GM06990 (cell line): ENCODE results near the gene OR5L2.

Experiments used
- DNase-seq: peaks from one replicate; pipeline ENCODE4 v3.0.0-alpha.2; 2011; ENCODE audit not compliant: insufficient read length; ENCODE audit errors: extremely low read depth
- H3K27me3 ChIP-seq: replicated peaks from 2 replicates; pipeline ENCODE4 v1.6.0; 2011; ENCODE audit warnings: low read length; ENCODE audit not compliant: control insufficient read depth, insufficient read depth
- H3K36me3 ChIP-seq: 2 replicates; pipeline ENCODE4 v1.5.1; 2011; ENCODE audit warnings: low read length; ENCODE audit not compliant: control insufficient read depth, insufficient read depth
- H3K4me3 ChIP-seq: replicated peaks from 2 replicates; pipeline ENCODE4 v1.5.1; 2011; ENCODE audit warnings: low read depth, mild to moderate bottlenecking, control low read depth, low read length
- TF ChIP-seq, protein P1 (sequence below): IDR thresholded peaks from 2 replicates; pipeline ENCODE4 v1.5.1; 2011; ENCODE audit warnings: low read length, control low read depth, mild to moderate bottlenecking, inconsistent platforms; ENCODE audit not compliant: insufficient read depth, poor library complexity, severe bottlenecking

OR5L2 gene

GRCh38 chr11:55826919-55827318 is at the start of gene OR5L2:
Gene OR5L2 (plus strand): TSS chr11:55827219. CDS start chr11:55827219, 0 bp downstream.
- DNase-seq: no peak
- Histone ChIP-seq H3K27me3 (no peaks in the 10 kb centered on the region), H3K4me3 (no peak within 1 kb of the TSS), H3K36me3 (no peaks in the 10 kb centered on the region)
- TF ChIP-seq, protein P1, sequence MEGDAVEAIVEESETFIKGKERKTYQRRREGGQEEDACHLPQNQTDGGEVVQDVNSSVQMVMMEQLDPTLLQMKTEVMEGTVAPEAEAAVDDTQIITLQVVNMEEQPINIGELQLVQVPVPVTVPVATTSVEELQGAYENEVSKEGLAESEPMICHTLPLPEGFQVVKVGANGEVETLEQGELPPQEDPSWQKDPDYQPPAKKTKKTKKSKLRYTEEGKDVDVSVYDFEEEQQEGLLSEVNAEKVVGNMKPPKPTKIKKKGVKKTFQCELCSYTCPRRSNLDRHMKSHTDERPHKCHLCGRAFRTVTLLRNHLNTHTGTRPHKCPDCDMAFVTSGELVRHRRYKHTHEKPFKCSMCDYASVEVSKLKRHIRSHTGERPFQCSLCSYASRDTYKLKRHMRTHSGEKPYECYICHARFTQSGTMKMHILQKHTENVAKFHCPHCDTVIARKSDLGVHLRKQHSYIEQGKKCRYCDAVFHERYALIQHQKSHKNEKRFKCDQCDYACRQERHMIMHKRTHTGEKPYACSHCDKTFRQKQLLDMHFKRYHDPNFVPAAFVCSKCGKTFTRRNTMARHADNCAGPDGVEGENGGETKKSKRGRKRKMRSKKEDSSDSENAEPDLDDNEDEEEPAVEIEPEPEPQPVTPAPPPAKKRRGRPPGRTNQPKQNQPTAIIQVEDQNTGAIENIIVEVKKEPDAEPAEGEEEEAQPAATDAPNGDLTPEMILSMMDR: no peak

- DNase-seq: no peak
- TF ChIP-seq, protein P1: no peak
- Histone ChIP-seq H3K4me3 (no peak overlapping the region), H3K27me3 (no peaks in the 10 kb centered on the region), H3K36me3 (no peaks in the 10 kb centered on the region)
Observed at GRCh38 chr11:55791606-55792005, 35.4 kb upstream of the OR5L2 start.

- TF ChIP-seq, protein P1: no peak
- Histone ChIP-seq H3K27me3 (no peaks in the 10 kb centered on the region), H3K4me3 (no peak overlapping the region)
Observed at GRCh38 chr11:55793321-55793720, 33.7 kb upstream of the OR5L2 start.

DNA sequence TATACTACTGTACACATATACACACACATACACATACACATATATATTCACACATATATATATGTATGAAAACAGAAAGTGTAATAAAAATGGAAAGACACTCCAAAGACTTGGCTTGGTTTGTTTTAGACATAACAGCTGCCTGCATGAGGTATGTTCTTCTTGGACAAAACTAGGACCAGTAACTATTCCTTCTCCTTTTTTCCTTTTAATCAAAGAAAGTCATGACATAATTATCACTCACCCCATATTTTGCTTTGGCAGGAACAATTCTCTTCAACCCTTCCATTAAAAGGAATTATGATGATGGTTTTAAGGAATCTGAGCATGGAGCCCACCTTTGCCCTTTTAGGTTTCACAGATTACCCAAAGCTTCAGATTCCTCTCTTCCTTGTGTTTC is 31.8 kb upstream of the OR5L2 start, which contains the start of gene OR5D14:
TSS of gene OR5D14 (plus strand) at position 301 of the 400 bp plus-strand sequence. CDS start at position 301, 0 bp downstream.
- no peak for DNase-seq
- Histone ChIP-seq H3K27me3 (no peaks in the 10 kb centered on the region), H3K36me3 (no peaks in the 10 kb centered on the region)

More at GRCh38 chr11:55793321-55793720, 33.7 kb upstream of the OR5L2 start:
- no peak for DNase-seq
- H3K36me3 ChIP-seq: no peaks in the 10 kb centered on the region

GRCh38 chr11:55806248-55806647 is 20.8 kb upstream of the OR5L2 start:
- no peaks in the 10 kb centered on the region for H3K27me3 ChIP-seq
- TF ChIP-seq, protein P1: no peak
- H3K4me3 ChIP-seq: no peak overlapping the region
- no peaks in the 10 kb centered on the region for H3K36me3 ChIP-seq
- DNase-seq: no peak

More for the DNA sequence above, 31.8 kb upstream of the OR5L2 start, which contains the start of gene OR5D14:
- no peak within 1 kb of the TSS for H3K4me3 ChIP-seq
- TF ChIP-seq, protein P1: no peak

GRCh38 chr11:55811067-55811466 is 16.0 kb upstream of the OR5L2 start, which contains the start of gene OR5L1:
Gene OR5L1 (plus strand): TSS chr11:55811367. CDS start chr11:55811467, 100 bp downstream.
- H3K36me3 ChIP-seq: no peaks in the 10 kb centered on the region
- H3K4me3 ChIP-seq: no peak within 1 kb of the TSS
- TF ChIP-seq, protein P1: no peak

More at GRCh38 chr11:55811067-55811466, 16.0 kb upstream of the OR5L2 start, which contains the start of gene OR5L1:
- no peaks in the 10 kb centered on the region for H3K27me3 ChIP-seq
- no peak for DNase-seq
